Karpas-422 (cell line): ENCODE data around the gene TAF5L. TPM values are rescaled to one million over a fixed set of nuclear protein-coding genes. Genes with fewer than 3 reads are reported as not detected.

Experiments used
- DNase-seq: peaks from one replicate; pipeline ENCODE4 v3.0.0-alpha.2; 2015
- H2AFZ ChIP-seq: fragments of 200-600 bp; sonication (generic); 2 replicates; pipeline ENCODE4 v1.6.1; 2014; ENCODE audit warnings: antibody characterized with exemption, low read length, mixed read lengths
- H3K27ac ChIP-seq: fragments of 200-600 bp; sonication (generic); 2 replicates; pipeline ENCODE4 v1.5.1; 2014; ENCODE audit warnings: mild to moderate bottlenecking, low read length, moderate library complexity
- H3K27me3 ChIP-seq: fragments of 200-600 bp; sonication (generic); 2 replicates; pipeline ENCODE4 v1.6.1; 2014; ENCODE audit warnings: low read length, mixed read lengths
- H3K36me3 ChIP-seq: fragments of 200-600 bp; sonication (generic); 2 replicates; pipeline ENCODE4 v1.6.1; 2014; ENCODE audit warnings: low read length, mixed read lengths; ENCODE audit not compliant: insufficient read depth
- H3K4me1 ChIP-seq: fragments of 200-600 bp; sonication (generic); 2 replicates; pipeline ENCODE4 v1.6.1; 2014; ENCODE audit warnings: mild to moderate bottlenecking, low read length, mixed read lengths
- H3K4me2 ChIP-seq: fragments of 200-600 bp; sonication (generic); 2 replicates; pipeline ENCODE4 v1.6.1; 2014; ENCODE audit warnings: low read length, low read depth, mild to moderate bottlenecking; ENCODE audit not compliant: poor library complexity, severe bottlenecking
- H3K4me3 ChIP-seq: fragments of 200-600 bp; sonication (generic); 2 replicates; pipeline ENCODE4 v1.5.1; 2014; ENCODE audit warnings: mild to moderate bottlenecking, antibody characterized with exemption, low read length, mixed read lengths
- H3K79me2 ChIP-seq: fragments of 200-600 bp; sonication (generic); 2 replicates; pipeline ENCODE4 v1.6.1; 2014; ENCODE audit warnings: mild to moderate bottlenecking, low read length, mixed read lengths
- H3K9ac ChIP-seq: fragments of 200-600 bp; sonication (generic); 2 replicates; pipeline ENCODE4 v1.6.0; 2014; ENCODE audit warnings: low read length
- H3K9me2 ChIP-seq: fragments of 200-600 bp; sonication (generic), shearing (Covaris generic); replicated peaks from 2 replicates; pipeline ENCODE4 v1.6.0; 2014; ENCODE audit warnings: mild to moderate bottlenecking, low read length, moderate library complexity; ENCODE audit not compliant: insufficient read depth
- H3K9me3 ChIP-seq: fragments of 300-700, 200-600 bp; sonication (generic); 2 replicates; pipeline ENCODE4 v1.6.1; 2014; ENCODE audit warnings: low read length, mixed read lengths
- H4K20me1 ChIP-seq: fragments of 200-600 bp; sonication (generic); 2 replicates; pipeline ENCODE4 v1.6.1; 2014; ENCODE audit warnings: mild to moderate bottlenecking, antibody characterized with exemption, low read length, low read depth; ENCODE audit not compliant: insufficient read depth
- total RNA-seq: library from RNA; depleted of rRNA; stranded (reverse); fragments of >200 nt; shearing (Covaris generic); gene quantifications from 2 replicates; pipeline ENCODE4 v1.2.3, GENCODE V29; 2014; ENCODE audit warnings: low replicate concordance

The TAF5L gene
- total RNA-seq, 1 experiment from 2014 or later: 32.6 TPM

- Histone ChIP-seq H4K20me1 (no peaks in the 10 kb centered on the region), H3K36me3 (peaks cover 44% of the 10 kb centered on the region; the same call in 1 of the 2 replicates), H3K9ac (no peak overlapping the region)
Observed at GRCh38 chr1:229613938-229614337, 12.0 kb downstream of the TAF5L start.

DNA sequence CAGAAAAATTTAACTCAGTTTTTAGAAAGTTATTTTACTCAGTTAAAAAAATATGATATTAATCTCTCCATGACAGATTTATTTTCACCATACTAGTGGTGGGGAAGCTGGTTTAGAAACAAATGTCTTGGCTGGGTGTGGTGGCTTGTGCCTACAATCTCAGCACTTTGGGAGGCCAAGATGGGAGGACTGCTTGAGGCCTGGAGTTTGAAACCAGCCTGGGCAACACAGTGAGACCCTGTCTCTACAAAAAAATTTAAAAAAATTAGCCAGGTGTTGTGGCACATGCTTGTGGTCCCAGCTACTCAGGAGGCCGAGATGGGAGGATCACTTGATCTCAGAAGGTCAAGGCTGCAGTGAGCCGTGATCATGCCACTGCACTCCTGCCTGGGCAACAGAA lies 17.3 kb downstream of the TAF5L start:
- Histone ChIP-seq H3K4me2 (no peak overlapping the region), H3K4me3 (no peak overlapping the region), H2AFZ (no peak overlapping the region), H3K9me2 (no peaks in the 10 kb centered on the region), H3K27me3 (no peaks in the 10 kb centered on the region), H3K27ac (no peak overlapping the region), H3K9ac (no peak overlapping the region), H3K9me3 (no peaks in the 10 kb centered on the region), H3K79me2 (peaks cover 7% of the 10 kb centered on the region), H3K4me1 (peaks cover 9% of the 10 kb centered on the region; the same call in 1 of the 2 replicates), H3K36me3 (peaks cover 68% of the 10 kb centered on the region; the same call in 1 of the 2 replicates), H4K20me1 (no peaks in the 10 kb centered on the region)
- no peak for DNase-seq

More at GRCh38 chr1:229613938-229614337, 12.0 kb downstream of the TAF5L start:
- Histone ChIP-seq H3K4me1 (no peaks in the 10 kb centered on the region), H3K27me3 (no peaks in the 10 kb centered on the region), H3K9me2 (no peaks in the 10 kb centered on the region), H3K9me3 (no peaks in the 10 kb centered on the region), H3K4me3 (no peak overlapping the region), H2AFZ (no peak overlapping the region), H3K4me2 (no peak overlapping the region), H3K79me2 (peaks cover 52% of the 10 kb centered on the region), H3K27ac (no peak overlapping the region)
- DNase-seq: no peak

DNA sequence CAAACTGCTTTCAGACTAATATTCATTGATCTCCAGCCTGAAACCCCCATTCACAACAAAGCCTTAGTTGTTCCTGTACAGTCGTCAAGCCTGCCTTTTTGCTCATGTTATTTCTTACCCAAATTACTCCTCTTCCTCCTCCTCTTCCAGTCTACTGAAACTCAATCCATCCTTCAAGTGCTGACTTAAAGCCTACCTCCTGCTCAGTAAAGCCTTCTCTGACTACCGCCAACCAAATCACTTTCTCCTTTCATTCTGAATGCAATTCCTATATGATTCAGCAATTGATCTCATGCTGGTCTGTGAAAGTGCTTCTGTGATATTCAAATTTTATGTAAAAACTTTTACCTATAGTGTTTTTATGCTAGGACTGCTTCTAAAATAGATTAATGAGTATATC lies 18.6 kb downstream of the TAF5L start:
- no peak overlapping the region for H3K4me2 ChIP-seq
- no peaks in the 10 kb centered on the region for H4K20me1 ChIP-seq
- H3K36me3 ChIP-seq: peaks cover 60% of the 10 kb centered on the region; the same call in 1 of the 2 replicates
- H3K9me3 ChIP-seq: no peaks in the 10 kb centered on the region
- H3K4me1 ChIP-seq: peaks cover 9% of the 10 kb centered on the region; the same call in 1 of the 2 replicates
- no peak overlapping the region for H3K9ac ChIP-seq
- no peaks in the 10 kb centered on the region for H3K27me3 ChIP-seq
- DNase-seq: no peak
- H3K79me2 ChIP-seq: peaks cover 3% of the 10 kb centered on the region; the same call in 1 of the 2 replicates
- no peaks in the 10 kb centered on the region for H3K9me2 ChIP-seq
- no peak overlapping the region for H2AFZ ChIP-seq
- no peak overlapping the region for H3K4me3 ChIP-seq
- H3K27ac ChIP-seq: no peak overlapping the region

- H3K27me3 ChIP-seq: no peaks in the 10 kb centered on the region
- H3K36me3 ChIP-seq: peaks cover 48% of the 10 kb centered on the region
Observed at GRCh38 chr1:229603371-229604005, 22.4 kb downstream of the TAF5L start.

GRCh38 chr1:229600229-229600628 lies 25.7 kb downstream of the TAF5L start:
- Histone ChIP-seq H3K4me1 (no peaks in the 10 kb centered on the region), H3K4me3 (no peak overlapping the region), H3K27me3 (no peaks in the 10 kb centered on the region), H2AFZ (no peak overlapping the region), H3K27ac (no peak overlapping the region), H3K9ac (no peak overlapping the region), H3K9me3 (no peaks in the 10 kb centered on the region), H3K4me2 (no peak overlapping the region), H3K79me2 (peaks cover 47% of the 10 kb centered on the region), H3K9me2 (no peaks in the 10 kb centered on the region), H3K36me3 (peaks cover 20% of the 10 kb centered on the region), H4K20me1 (no peaks in the 10 kb centered on the region)
- no peak for DNase-seq

More at GRCh38 chr1:229603371-229604005, 22.4 kb downstream of the TAF5L start:
- Histone ChIP-seq H3K4me1 (peaks cover 9% of the 10 kb centered on the region; the same call in 1 of the 2 replicates), H3K27ac (no peak overlapping the region), H3K4me2 (no peak overlapping the region), H4K20me1 (no peaks in the 10 kb centered on the region), H3K9me2 (no peaks in the 10 kb centered on the region), H3K4me3 (no peak overlapping the region), H2AFZ (no peak overlapping the region), H3K79me2 (peaks cover 34% of the 10 kb centered on the region), H3K9ac (no peak overlapping the region), H3K9me3 (no peaks in the 10 kb centered on the region)
- no peak for DNase-seq

DNA sequence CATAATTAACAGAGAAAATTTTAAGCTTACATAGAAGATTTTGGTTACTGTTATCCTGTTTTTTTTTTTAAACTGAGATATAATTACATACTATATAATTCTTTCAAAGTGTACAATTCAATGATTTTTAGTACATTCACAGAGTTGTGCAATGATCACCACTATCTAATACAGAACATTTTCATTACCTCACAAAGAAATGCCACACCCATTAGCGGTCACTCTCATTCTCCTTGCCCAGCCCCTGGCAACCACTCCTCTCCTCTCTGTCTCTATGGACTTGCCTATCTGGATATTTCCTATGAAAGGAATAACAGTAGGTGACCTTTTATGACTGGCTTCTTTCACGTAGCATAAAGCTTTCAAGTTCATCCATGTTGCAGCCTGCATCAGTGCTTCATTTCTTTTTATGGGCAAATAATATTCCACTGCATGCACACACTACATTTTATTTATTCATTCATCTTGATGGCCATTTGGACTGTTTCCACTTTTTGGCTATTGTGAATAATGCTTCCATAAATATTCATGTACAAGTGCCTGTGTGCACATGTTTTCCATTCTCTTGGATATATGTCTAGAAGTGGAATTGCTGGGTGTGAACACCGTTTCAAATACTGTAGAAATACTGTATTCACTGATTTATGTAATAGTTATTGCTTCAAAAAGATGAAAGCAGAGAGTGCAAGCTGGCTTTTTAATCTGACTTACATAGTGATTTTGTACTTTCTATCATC lies 26.5 kb downstream of the TAF5L start:
- Histone ChIP-seq H3K27me3 (no peaks in the 10 kb centered on the region), H4K20me1 (no peaks in the 10 kb centered on the region), H3K9me2 (no peaks in the 10 kb centered on the region), H2AFZ (no peak overlapping the region), H3K4me1 (no peaks in the 10 kb centered on the region), H3K9me3 (no peaks in the 10 kb centered on the region), H3K4me3 (no peak overlapping the region), H3K36me3 (peaks cover 19% of the 10 kb centered on the region), H3K27ac (no peak overlapping the region), H3K9ac (no peak overlapping the region), H3K79me2 (peaks cover 47% of the 10 kb centered on the region), H3K4me2 (no peak overlapping the region)
- no peak for DNase-seq

GRCh38 chr1:229597877-229598276 lies 28.0 kb downstream of the TAF5L start:
- H4K20me1 ChIP-seq: no peaks in the 10 kb centered on the region
- no peak overlapping the region for H3K9ac ChIP-seq
- no peaks in the 10 kb centered on the region for H3K4me1 ChIP-seq

GRCh38 chr1:229596925-229597699 lies 28.8 kb downstream of the TAF5L start:
- H3K9ac ChIP-seq: no peak overlapping the region
- H4K20me1 ChIP-seq: no peaks in the 10 kb centered on the region
- H3K36me3 ChIP-seq: peaks cover 19% of the 10 kb centered on the region
- peaks cover 45% of the 10 kb centered on the region for H3K79me2 ChIP-seq
- no peak overlapping the region for H3K4me3 ChIP-seq
- H3K27me3 ChIP-seq: no peaks in the 10 kb centered on the region
- H3K4me1 ChIP-seq: no peaks in the 10 kb centered on the region
- no peak overlapping the region for H3K4me2 ChIP-seq
- no peak for DNase-seq
- no peaks in the 10 kb centered on the region for H3K9me2 ChIP-seq
- no peak overlapping the region for H3K27ac ChIP-seq
- no peak overlapping the region for H2AFZ ChIP-seq
- H3K9me3 ChIP-seq: no peaks in the 10 kb centered on the region

More at GRCh38 chr1:229597877-229598276, 28.0 kb downstream of the TAF5L start:
- peaks cover 19% of the 10 kb centered on the region for H3K36me3 ChIP-seq
- H3K27ac ChIP-seq: no peak overlapping the region
- no peak for DNase-seq
- H3K4me2 ChIP-seq: no peak overlapping the region
- no peaks in the 10 kb centered on the region for H3K27me3 ChIP-seq
- H3K9me3 ChIP-seq: no peaks in the 10 kb centered on the region
- H2AFZ ChIP-seq: no peak overlapping the region
- H3K9me2 ChIP-seq: no peaks in the 10 kb centered on the region
- H3K79me2 ChIP-seq: peaks cover 45% of the 10 kb centered on the region
- no peak overlapping the region for H3K4me3 ChIP-seq
